Measurements from ENCODE around the gene THAP9.

THAP9 gene

GRCh38 chr4:82957045-82957444, 56.5 kb downstream of the THAP9 start:
- DNase-seq (ENCODE audit: low read depth) = no peak

- DNase-seq (ENCODE audit: low read depth) = no peak
Observed at GRCh38 chr4:82965763-82966162, 65.2 kb downstream of the THAP9 start.

DNA sequence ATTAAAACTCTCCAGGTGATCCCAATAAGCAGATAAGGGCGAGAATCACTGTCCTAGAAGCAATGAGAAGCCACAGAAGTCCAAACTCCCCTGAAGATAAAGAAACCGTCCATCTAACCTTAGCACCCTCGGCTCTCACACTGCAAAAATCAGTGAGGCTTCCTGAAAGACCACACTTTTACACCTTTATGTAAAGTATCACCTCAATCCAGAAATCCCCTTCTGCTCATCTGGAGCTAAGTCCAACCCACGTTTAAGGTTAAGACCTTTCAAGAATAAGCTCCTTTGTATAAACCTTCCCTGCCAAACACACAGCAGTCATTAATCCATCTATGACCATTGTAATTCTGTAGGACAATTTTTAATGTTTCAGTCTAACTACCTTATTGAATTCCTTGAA, 68.4 kb downstream of the THAP9 start:
- no peak for DNase-seq (ENCODE audit: low read depth)

- no peak for DNase-seq (ENCODE audit: low read depth)
Observed at GRCh38 chr4:82969414-82969813, 68.9 kb downstream of the THAP9 start.

All from T-helper 22 cell (primary cell).